ENCODE results near the gene PASD1. TPM values are rescaled to one million over a fixed set of nuclear protein-coding genes. Genes with fewer than 3 reads are reported as not detected.

PASD1 gene
- total RNA-seq, 1 experiment from 2014 or later, result not detected

Other genes with a start within 250 kb of the PASD1 start
- gene VMA21, start 166.5 kb upstream of the PASD1 start, total RNA-seq (2014; rRNA removed; shearing (Covaris generic)), result 86.5 and 97.4 TPM in 2 replicates
- not detected in 2 replicates for gene PRRG3, start 131.8 kb downstream of the PASD1 start, total RNA-seq (2014; rRNA removed; shearing (Covaris generic))
- gene FATE1, start 152.4 kb downstream of the PASD1 start, total RNA-seq (2014; rRNA removed; shearing (Covaris generic)), result not detected in 2 replicates
- gene CNGA2, start 171.1 kb downstream of the PASD1 start, total RNA-seq (2014; rRNA removed; shearing (Covaris generic)), result not detected in 2 replicates